ENCODE measurements around the gene GABRB1.

Gene GABRB1

GRCh38 chr4:47031011-47031678 is at the start of gene GABRB1:
TSS of gene GABRB1 (plus strand) at chr4:47031567.
- H3K27ac ChIP-seq, result no peak within 1 kb of the TSS
- no peak for DNase-seq (ENCODE audit: low read depth, low spot score)

- no peak for DNase-seq (ENCODE audit: low read depth, low spot score)
- no peak overlapping the region for H3K27ac ChIP-seq
These were observed 46.6 kb upstream of the GABRB1 start for GRCh38 chr4:46984781-46985180.

- DNase-seq (ENCODE audit: low read depth, low spot score), result no peak
- H3K27ac ChIP-seq, result no peak overlapping the region
These were observed 44.3 kb upstream of the GABRB1 start for GRCh38 chr4:46986922-46987638.

DNA sequence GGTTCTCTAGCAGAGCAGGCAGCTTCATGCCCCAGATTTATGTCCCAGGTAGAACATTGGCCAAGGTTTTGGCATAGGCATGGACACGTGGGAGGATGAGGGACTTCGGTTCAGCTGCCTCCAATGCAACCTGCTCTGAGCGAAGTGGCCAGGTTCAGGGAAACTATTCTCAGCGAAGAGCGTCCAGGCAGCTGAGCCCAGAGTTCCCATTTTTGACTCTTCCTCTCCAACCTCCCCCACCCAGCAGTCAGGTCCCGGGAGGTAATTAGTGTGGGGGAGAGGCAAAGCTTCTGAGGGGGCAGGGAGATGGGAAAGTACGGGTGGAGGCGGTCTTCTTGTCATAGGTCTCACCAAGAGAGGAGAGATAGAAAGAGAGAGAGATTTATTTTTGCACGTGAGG is 39.0 kb upstream of the GABRB1 start:
- H3K27ac ChIP-seq, result no peak overlapping the region
- DNase-seq (ENCODE audit: low read depth, low spot score), result no peak

- no peak for DNase-seq (ENCODE audit: low read depth, low spot score)
These were observed 38.0 kb upstream of the GABRB1 start, which contains the start of gene GABRA4 for GRCh38 chr4:46993075-46994006. TSS of gene GABRA4 (minus strand) at chr4:46993581. CDS start at chr4:46993424, 157 bp downstream.

DNA sequence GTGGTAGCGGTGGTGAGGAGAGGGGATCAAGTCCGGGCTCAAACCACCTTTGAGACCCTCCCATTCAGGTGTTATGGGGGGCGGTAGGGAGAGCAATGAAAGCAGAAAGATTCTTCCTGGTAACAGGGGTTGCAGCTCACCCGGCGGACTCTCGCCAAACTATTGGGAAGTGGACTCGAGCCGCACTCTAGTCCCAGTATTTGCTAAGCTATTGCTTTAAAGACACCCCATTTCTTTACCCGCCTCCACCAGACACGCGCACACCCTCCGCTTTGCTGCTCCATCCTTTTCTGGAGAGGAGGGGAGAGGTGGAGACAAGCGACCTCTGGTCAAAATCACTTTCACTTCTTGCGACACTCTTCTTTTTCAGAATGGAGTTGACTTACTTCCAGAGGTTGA is 37.4 kb upstream of the GABRB1 start:
- DNase-seq (ENCODE audit: low read depth, low spot score), result no peak
- H3K27ac ChIP-seq, result no peak overlapping the region

More at GRCh38 chr4:46993075-46994006, 38.0 kb upstream of the GABRB1 start, which contains the start of gene GABRA4:
- H3K27ac ChIP-seq, result no peak within 1 kb of the TSS

DNA sequence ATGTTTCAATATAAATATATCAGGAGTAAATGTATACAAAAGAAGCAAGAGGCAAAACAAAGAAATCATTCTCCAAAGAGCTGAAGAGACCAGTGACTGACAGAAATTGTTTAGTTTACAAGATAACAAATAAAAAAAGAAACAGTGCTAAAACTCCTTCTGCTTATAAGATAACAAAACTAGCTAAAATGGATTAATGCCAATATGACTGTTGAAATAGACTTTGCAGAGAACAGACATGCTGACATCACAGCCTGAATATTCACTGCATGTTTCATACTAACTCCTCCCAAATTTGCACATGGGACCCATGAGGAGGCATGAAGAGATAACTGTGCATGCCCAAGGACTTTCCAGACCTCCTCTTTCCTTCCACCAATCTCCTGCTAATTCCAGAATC is 31.8 kb upstream of the GABRB1 start:
- no peak for DNase-seq (ENCODE audit: low read depth, low spot score)
- no peak overlapping the region for H3K27ac ChIP-seq

GRCh38 chr4:47000406-47000805 is 31.0 kb upstream of the GABRB1 start:
- H3K27ac ChIP-seq, result no peak overlapping the region
- DNase-seq (ENCODE audit: low read depth, low spot score), result no peak

DNA sequence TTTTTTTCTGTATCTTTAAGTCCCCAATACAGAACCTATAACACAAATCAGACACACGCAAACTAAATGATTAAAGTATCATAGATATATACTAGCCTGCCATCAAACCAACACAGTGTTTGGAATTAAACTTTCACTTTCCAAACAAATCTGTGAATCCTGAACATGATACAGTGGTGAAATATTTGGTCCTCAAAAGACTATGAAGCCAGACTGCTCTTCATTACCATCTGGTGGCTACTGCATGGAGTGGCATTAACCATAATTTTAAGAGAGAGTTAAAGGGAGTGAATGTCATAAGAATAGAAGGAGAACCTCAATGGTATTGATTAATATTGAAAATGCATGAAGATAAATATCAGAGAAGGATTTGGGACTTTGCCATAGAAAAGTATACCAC is 28.8 kb upstream of the GABRB1 start:
- H3K27ac ChIP-seq, result no peak overlapping the region
- no peak for DNase-seq (ENCODE audit: low read depth, low spot score)

- no peak overlapping the region for H3K27ac ChIP-seq
- no peak for DNase-seq (ENCODE audit: low read depth, low spot score)
These were observed 20.9 kb upstream of the GABRB1 start for GRCh38 chr4:47010347-47010911.

DNA sequence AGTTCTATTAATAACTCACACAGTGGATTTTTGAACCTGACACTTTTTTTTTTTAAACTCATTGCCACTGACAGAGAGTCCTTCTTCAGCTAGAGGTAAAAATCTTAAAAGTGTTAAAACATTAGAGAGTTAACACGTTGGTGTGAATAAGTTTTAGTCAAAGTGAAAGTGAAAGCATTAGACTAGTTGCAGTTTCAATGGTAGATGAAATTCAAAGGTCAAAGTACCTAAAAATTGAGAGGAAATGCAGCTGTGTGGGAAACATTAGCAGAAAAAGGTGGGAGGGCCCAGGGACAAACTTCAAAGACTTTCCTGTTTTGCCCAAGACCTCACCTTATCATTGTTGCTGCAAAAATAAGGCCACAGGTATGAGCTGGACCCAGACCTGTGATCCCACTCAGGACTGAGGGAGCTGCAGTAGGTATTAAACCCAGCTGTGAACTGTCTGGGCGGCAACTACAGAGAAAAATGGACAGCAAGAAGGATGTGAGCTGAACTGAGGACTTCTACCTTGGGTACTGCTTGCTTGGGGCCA is 20.4 kb upstream of the GABRB1 start:
- no peak for DNase-seq (ENCODE audit: low read depth, low spot score)
- H3K27ac ChIP-seq, result no peak overlapping the region

DNA sequence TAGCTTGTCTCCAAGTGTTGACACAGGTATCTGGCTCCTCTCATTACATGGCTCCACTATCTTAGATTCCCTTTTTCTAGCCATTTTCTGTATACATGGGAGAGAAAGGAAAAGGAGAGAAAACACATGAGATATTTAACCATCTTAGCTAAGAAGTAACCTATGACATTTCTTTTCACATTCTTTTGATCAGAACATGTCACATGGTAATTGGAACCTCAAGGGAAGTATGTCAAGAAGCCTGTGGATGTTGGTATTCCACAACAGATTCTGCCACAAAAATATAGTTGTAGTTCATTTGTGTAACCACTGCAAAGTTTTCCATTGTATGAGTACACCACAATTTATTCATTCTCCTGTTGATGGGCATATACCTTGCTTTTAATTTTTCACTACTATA is 18.7 kb upstream of the GABRB1 start:
- DNase-seq (ENCODE audit: low read depth, low spot score), result no peak
- H3K27ac ChIP-seq, result no peak overlapping the region

DNA sequence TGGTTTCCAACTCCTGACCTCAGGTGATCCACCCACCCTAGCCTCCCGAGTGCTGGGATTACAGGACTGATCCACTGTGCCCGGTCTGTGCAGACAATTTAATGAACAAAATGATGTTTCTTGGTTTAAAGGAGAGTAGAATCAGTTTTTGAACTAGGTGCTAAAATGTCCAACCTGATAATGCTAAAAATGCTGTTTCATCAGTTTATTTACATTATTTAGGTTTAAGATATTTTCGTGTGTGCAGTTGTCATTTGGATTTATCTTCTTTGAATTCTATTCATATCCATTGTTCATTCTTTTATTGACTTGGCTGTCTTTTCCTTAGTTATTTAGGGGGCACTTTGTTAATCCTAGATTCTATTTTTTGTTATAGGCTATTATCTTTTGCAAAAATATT is 18.0 kb upstream of the GABRB1 start:
- no peak overlapping the region for H3K27ac ChIP-seq
- DNase-seq (ENCODE audit: low read depth, low spot score), result no peak

DNA sequence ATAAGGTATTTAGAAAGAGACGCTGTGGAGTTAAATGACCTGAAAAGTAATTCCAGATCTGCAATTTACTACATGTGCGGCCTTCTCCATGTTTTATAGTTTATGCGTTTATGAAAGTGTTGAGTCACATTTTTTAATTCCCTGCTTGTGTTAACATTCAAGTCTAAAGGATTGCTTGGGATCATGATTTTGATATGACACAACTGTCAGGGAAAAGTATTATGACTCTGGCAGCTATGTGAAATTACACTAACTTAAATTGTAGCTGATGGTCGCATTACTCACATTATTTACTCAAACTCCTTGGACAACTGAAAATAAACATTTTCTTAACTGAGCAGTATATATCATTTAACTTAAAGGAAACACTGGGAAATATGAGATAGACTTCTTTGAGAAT is 14.3 kb upstream of the GABRB1 start:
- DNase-seq (ENCODE audit: low read depth, low spot score), result no peak
- H3K27ac ChIP-seq, result no peak overlapping the region

DNA sequence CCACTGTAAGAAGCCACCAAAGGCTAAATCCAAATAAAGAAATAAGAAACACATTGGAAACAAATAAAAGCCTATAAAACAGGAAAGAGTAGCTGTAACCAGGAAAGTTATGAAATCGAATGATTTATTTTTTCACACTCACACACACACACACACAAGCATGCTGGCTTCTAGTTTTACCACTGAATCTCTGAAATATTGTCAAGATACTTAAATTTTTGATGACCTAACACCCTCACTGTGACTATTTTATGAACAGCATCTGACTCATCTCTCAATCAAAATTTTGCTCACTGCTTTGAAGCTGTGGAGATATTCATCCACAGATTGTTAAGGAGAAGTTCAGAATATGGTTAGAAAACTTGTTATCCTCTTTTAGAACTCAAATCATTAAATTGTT is 13.9 kb upstream of the GABRB1 start:
- DNase-seq (ENCODE audit: low read depth, low spot score), result no peak
- no peak overlapping the region for H3K27ac ChIP-seq

DNA sequence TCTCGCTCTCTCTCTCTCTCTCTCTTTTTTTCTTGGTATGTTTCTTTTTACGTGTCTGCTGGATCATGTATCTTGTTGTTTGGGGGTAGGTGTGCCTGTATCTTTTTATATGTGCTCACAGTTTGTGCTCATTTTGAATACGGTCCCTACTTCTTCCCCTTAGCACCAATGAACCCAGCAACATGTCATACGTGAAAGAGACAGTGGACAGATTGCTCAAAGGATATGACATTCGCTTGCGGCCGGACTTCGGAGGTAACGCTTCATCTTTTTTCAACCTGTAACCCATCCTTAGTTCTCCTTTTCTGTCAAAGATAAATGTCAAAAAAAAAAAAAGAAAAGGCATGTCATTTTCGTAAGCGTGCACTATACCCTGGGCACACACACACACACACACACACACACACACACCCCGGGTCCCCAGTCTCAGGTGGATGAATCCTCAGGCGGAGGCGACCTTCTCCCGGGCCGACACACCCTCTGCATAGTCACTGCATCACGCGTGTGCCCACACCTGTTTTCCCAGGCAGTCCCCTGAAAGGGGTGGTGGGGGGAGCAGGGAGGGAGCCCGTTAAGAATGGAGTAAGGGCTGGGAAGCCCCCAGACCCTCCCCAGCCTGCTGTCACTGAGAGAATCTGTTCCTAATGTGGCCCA is 511 bp downstream of the GABRB1 start:
- no peak for DNase-seq (ENCODE audit: low read depth, low spot score)
- H3K27ac ChIP-seq, result no peak overlapping the region

DNA sequence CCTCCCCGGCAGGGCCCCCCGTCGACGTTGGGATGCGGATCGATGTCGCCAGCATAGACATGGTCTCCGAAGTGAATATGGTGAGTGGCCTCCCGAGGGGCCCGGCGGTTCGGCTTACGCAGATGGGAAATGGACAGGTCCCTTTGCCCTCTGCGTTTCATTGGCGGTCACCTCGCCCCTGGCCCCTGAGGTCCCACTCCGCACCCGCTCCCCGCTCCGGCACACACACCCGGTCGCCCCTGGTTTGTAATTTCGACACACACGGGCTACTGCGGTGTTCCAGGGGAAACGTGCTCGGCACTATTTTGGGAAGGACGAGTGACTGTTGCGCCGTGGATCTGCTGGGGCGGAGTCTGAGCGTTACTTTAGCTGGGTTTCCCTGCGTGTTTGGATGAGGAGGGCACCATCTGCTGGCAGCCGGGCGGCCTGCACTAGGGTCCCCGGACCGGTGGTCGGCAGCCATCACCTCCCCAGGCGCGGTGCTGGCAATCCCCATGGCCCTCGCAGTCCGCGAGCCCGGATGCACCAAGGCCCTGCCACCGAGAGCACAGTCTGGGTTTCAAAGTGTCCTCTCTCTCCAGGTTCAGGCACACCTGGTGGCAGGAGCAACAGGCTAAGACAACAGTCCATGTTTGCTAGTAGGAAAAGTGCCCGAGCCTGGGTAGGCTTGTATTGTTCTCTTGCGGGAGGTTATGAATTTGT is 1.2 kb downstream of the GABRB1 start:
- H3K27ac ChIP-seq, result no peak overlapping the region
- DNase-seq (ENCODE audit: low read depth, low spot score), result no peak

- no peak for DNase-seq (ENCODE audit: low read depth, low spot score)
- H3K27ac ChIP-seq, result no peak overlapping the region
These were observed 6.9 kb downstream of the GABRB1 start for GRCh38 chr4:47038263-47038662.

GRCh38 chr4:47040828-47041227 is 9.5 kb downstream of the GABRB1 start:
- H3K27ac ChIP-seq, result no peak overlapping the region
- no peak for DNase-seq (ENCODE audit: low read depth, low spot score)

Data from epithelial cell of prostate (primary cell).